H1 (cell line): Measurements from ENCODE around the gene ABCG1. TPM values are rescaled to one million over a fixed set of nuclear protein-coding genes. Genes with fewer than 3 reads are reported as not detected.

Experiments
- CTCF ChIA-PET: fragments of 300-600 bp; sonication (Branson Sonifier 250); formaldehyde crosslinking; loops from one replicate; lab custom pipeline; 2021; ENCODE audit not compliant: partially characterized antibody; lab: Charles Lee
- POLR2A ChIA-PET: fragments of 300-600 bp; sonication (Branson Sonifier 250); formaldehyde crosslinking; loops from one replicate; lab custom pipeline; 2021; ENCODE audit warnings: inconsistent platforms; ENCODE audit not compliant: partially characterized antibody; lab: Charles Lee
- DNase-seq, 2 experiments: peaks; one replicate each; pipeline versions ENCODE4 v3.0.0 to v3.0.0-alpha.2; 2010 to 2022; ENCODE audit warnings: low spot score in 2 of 2, low read depth in 1 of 2, mixed read lengths in 1 of 2
- FAIRE-seq: peaks from 2 replicates; lab custom pipeline; 2011; peaks lifted over from hg19 to GRCh38; lab: Jason Lieb, UNC
- H2AFZ ChIP-seq: 2 replicates; pipeline ENCODE4 v1.8.1; 2012; ENCODE audit warnings: low read length, inconsistent platforms
- H2AK5ac ChIP-seq: 2 replicates; pipeline ENCODE4 v1.6.1; 2013; ENCODE audit warnings: low read depth, low read length
- H2BK120ac ChIP-seq: replicated peaks from 2 replicates; pipeline ENCODE3; 2013; ENCODE audit warnings: low read depth, low read length, inconsistent platforms
- H2BK12ac ChIP-seq: 2 replicates; pipeline ENCODE4 v1.6.1; 2013; ENCODE audit warnings: low read depth, low read length
- H2BK15ac ChIP-seq: 2 replicates; pipeline ENCODE4 v1.6.1; 2013; ENCODE audit warnings: low read length
- H2BK20ac ChIP-seq: 2 replicates; pipeline ENCODE4 v1.6.1; 2013; ENCODE audit warnings: low read length
- H2BK5ac ChIP-seq: 2 replicates; pipeline ENCODE4 v1.6.1; 2013; ENCODE audit warnings: low read depth, low read length
- H3K14ac ChIP-seq: 2 replicates; pipeline ENCODE4 v1.6.1; 2013; ENCODE audit warnings: inconsistent platforms; ENCODE audit not compliant: insufficient read length
- H3K18ac ChIP-seq: 2 replicates; pipeline ENCODE4 v1.6.1; 2013; ENCODE audit warnings: low read length; ENCODE audit errors: extremely low read depth
- H3K23ac ChIP-seq: 2 replicates; pipeline ENCODE4 v1.6.1; 2013; ENCODE audit warnings: inconsistent platforms; ENCODE audit not compliant: insufficient read length
- H3K23me2 ChIP-seq: 2 replicates; pipeline ENCODE4 v1.6.1; 2013; ENCODE audit warnings: low read depth, low read length
- H3K27ac ChIP-seq: 2 replicates; pipeline ENCODE4 v1.6.1; 2011; ENCODE audit warnings: low read depth, low read length, inconsistent platforms
- H3K27me3 ChIP-seq, 4 experiments: replicated peaks in 1 of 4; 1 replicate in 1 of 4; 2 replicates in 3 of 4; pipeline versions ENCODE4 v1.6.1 to v1.8.1; 2011 to 2013; ENCODE audit warnings: low read length in 3 of 4, mild to moderate bottlenecking in 3 of 4, inconsistent platforms in 2 of 4, mixed read lengths in 2 of 4, moderate library complexity in 1 of 4; ENCODE audit not compliant: control insufficient read depth in 3 of 4, insufficient read depth in 3 of 4; ENCODE audit errors: extremely low read depth in 1 of 4
- H3K36me3 ChIP-seq, 4 experiments: 2 replicates each; pipeline versions ENCODE4 v1.6.1 to v1.8.1; 2011 to 2013; ENCODE audit warnings: mild to moderate bottlenecking in 4 of 4, low read length in 3 of 4, moderate library complexity in 2 of 4, control low read depth in 1 of 4, inconsistent platforms in 1 of 4; ENCODE audit not compliant: insufficient read depth in 4 of 4, control insufficient read depth in 2 of 4
- H3K4ac ChIP-seq: replicated peaks from 2 replicates; pipeline ENCODE3; 2013; ENCODE audit warnings: low read length, low read depth, mixed read lengths, inconsistent platforms; ENCODE audit not compliant: insufficient read length
- H3K4me1 ChIP-seq, 4 experiments: replicated peaks in 1 of 4; 1 replicate in 1 of 4; 2 replicates in 3 of 4; pipeline versions ENCODE4 v1.6.1 to v1.8.1; 2011 to 2013; ENCODE audit warnings: low read length in 3 of 4, inconsistent platforms in 2 of 4, mixed read lengths in 1 of 4; ENCODE audit not compliant: insufficient read depth in 4 of 4, control insufficient read depth in 3 of 4
- H3K4me2 ChIP-seq, 2 experiments: 2 replicates each; pipeline versions ENCODE4 v1.6.1 to v1.8.1; 2011 to 2013; ENCODE audit warnings: low read depth in 2 of 2, low read length in 2 of 2, control low read depth in 1 of 2, inconsistent platforms in 1 of 2, mild to moderate bottlenecking in 1 of 2; ENCODE audit not compliant: insufficient read depth in 1 of 2
- H3K4me3 ChIP-seq, 4 experiments: fragments of 200-600, 300-600 bp in 1 of 4; sonication (generic), shearing (Covaris generic), sonication (Bioruptor Twin) in 1 of 4; 2 replicates each; pipeline versions ENCODE4 v1.5.1 to v1.8.1; 2011 to 2016; ENCODE audit warnings: low read length in 4 of 4, low read depth in 3 of 4, control low read depth in 2 of 4, inconsistent platforms in 2 of 4, mild to moderate bottlenecking in 2 of 4, mixed read lengths in 1 of 4, moderate library complexity in 1 of 4; ENCODE audit not compliant: insufficient read depth in 2 of 4; ENCODE audit errors: extremely low read depth in 1 of 4
- H3K56ac ChIP-seq: replicated peaks from 2 replicates; pipeline ENCODE3; 2013; ENCODE audit warnings: low read depth, mild to moderate bottlenecking, mixed read lengths, low read length, inconsistent platforms; ENCODE audit not compliant: insufficient read length
- H3K79me1 ChIP-seq: 2 replicates; pipeline ENCODE4 v1.6.1; 2013; ENCODE audit warnings: low read depth, low read length, control low read depth
- H3K79me2 ChIP-seq, 2 experiments: 2 replicates each; pipeline versions ENCODE4 v1.6.1 to v1.8.1; 2012 to 2013; ENCODE audit warnings: low read length in 2 of 2, mild to moderate bottlenecking in 2 of 2, inconsistent platforms in 1 of 2; ENCODE audit not compliant: insufficient read depth in 2 of 2, control insufficient read depth in 1 of 2
- H3K9ac ChIP-seq, 4 experiments: replicated peaks in 1 of 4; 1 replicate in 1 of 4; 2 replicates in 3 of 4; pipeline versions ENCODE4 v1.6.1 to v1.8.1; 2011 to 2013; ENCODE audit warnings: low read depth in 3 of 4, low read length in 3 of 4, control low read depth in 2 of 4, mild to moderate bottlenecking in 2 of 4, moderate library complexity in 2 of 4, inconsistent platforms in 1 of 4; ENCODE audit errors: extremely low read depth in 1 of 4
- H3K9me3 ChIP-seq, 2 experiments: 2 replicates each; pipeline versions ENCODE4 v1.6.1 to v1.8.1; 2012 to 2013; ENCODE audit warnings: mild to moderate bottlenecking in 2 of 2, moderate library complexity in 2 of 2, control low read depth in 1 of 2, inconsistent platforms in 1 of 2, low read depth in 1 of 2, low read length in 1 of 2, mixed read lengths in 1 of 2; ENCODE audit not compliant: insufficient read depth in 2 of 2
- H4K20me1 ChIP-seq, 2 experiments: replicated peaks in 1 of 2; 2 replicates each; pipeline versions ENCODE3 to v1.8.1; 2011 to 2013; ENCODE audit warnings: inconsistent platforms in 2 of 2, low read length in 2 of 2, mild to moderate bottlenecking in 1 of 2; ENCODE audit not compliant: insufficient read depth in 2 of 2, control insufficient read depth in 1 of 2
- H4K5ac ChIP-seq: 2 replicates; pipeline ENCODE4 v1.6.1; 2013; ENCODE audit warnings: low read length, low read depth, mixed read lengths, inconsistent platforms; ENCODE audit not compliant: insufficient read length
- H4K8ac ChIP-seq: 2 replicates; pipeline ENCODE4 v1.8.0; 2013; ENCODE audit warnings: mild to moderate bottlenecking, moderate library complexity, low read length, inconsistent platforms; ENCODE audit not compliant: insufficient read depth; ENCODE audit errors: extremely low read depth
- H4K91ac ChIP-seq: replicated peaks from 2 replicates; pipeline ENCODE3; 2013; ENCODE audit warnings: low read length, mixed read lengths, inconsistent platforms; ENCODE audit not compliant: insufficient read length
- ATF3 ChIP-seq: IDR thresholded peaks from 2 replicates; pipeline ENCODE4 v1.6.1; 2011; ENCODE audit warnings: low read depth, mild to moderate bottlenecking, low read length; ENCODE audit not compliant: insufficient read depth
- CTCF ChIP-seq, 3 experiments: IDR thresholded peaks; 1 replicate in 2 of 3; 2 replicates in 1 of 3; pipeline versions ENCODE4 v1.5.1 to v1.6.1; 2011; ENCODE audit warnings: low read length in 3 of 3, mild to moderate bottlenecking in 3 of 3, inconsistent platforms in 2 of 3, low read depth in 1 of 3, moderate library complexity in 1 of 3; ENCODE audit not compliant: insufficient read depth in 1 of 3; ENCODE audit errors: control extremely low read depth in 1 of 3
- EP300 ChIP-seq, 2 experiments: IDR thresholded peaks; 1 replicate in 1 of 2; 2 replicates in 1 of 2; pipeline ENCODE4 v1.6.1; 2011 to 2012; ENCODE audit warnings: low read depth in 2 of 2, low read length in 2 of 2, mild to moderate bottlenecking in 2 of 2, borderline replicate concordance in 1 of 2, inconsistent platforms in 1 of 2, moderate library complexity in 1 of 2
- EZH2 ChIP-seq: fragments of 200-600 bp; sonication (generic); IDR thresholded peaks from 2 replicates; pipeline ENCODE4 v1.7.1; 2012; ENCODE audit warnings: low read depth, mild to moderate bottlenecking, moderate library complexity, low read length, inconsistent platforms; ENCODE audit not compliant: severe bottlenecking
- GABPA ChIP-seq: IDR thresholded peaks from 2 replicates; pipeline ENCODE4 v1.6.1; 2011; ENCODE audit warnings: mild to moderate bottlenecking, low read length, moderate library complexity, borderline replicate concordance; ENCODE audit not compliant: insufficient read depth
- KDM4A ChIP-seq: IDR thresholded peaks from one replicate; pipeline ENCODE4 v1.7.1; 2012; ENCODE audit warnings: low read depth, mild to moderate bottlenecking, moderate library complexity, low read length, inconsistent platforms; ENCODE audit not compliant: severe bottlenecking
- NRF1 ChIP-seq: IDR thresholded peaks from 2 replicates; pipeline ENCODE4 v1.6.1; 2011; ENCODE audit warnings: mild to moderate bottlenecking, low read depth, low read length, improper control_type of control experiment
- SIRT6 ChIP-seq: IDR thresholded peaks from one replicate; pipeline ENCODE4 v1.7.1; 2012; ENCODE audit warnings: low read length, inconsistent platforms
- TAF7 ChIP-seq: optimal IDR thresholded peaks from 2 replicates; pipeline ENCODE3; 2011; ENCODE audit warnings: low read depth, mild to moderate bottlenecking, inconsistent platforms, low read length, moderate library complexity, borderline replicate concordance
- WGBS, 2 experiments: shearing (Covaris generic) in 1 of 2; methylation state at CpG; one replicate each; pipeline versions ENCODE4 v1.1.6 to v1.1.7; 2013 to 2015; ENCODE audit warnings: low lambda C conversion rate in 2 of 2, mixed read lengths in 2 of 2, inconsistent platforms in 1 of 2, low coverage in 1 of 2, missing lambda C conversion rate in 1 of 2; ENCODE audit not compliant: insufficient replicate concordance in 2 of 2, insufficient coverage in 1 of 2, insufficient read length in 1 of 2; ENCODE audit errors: extremely low coverage in 1 of 2, missing lambda C conversion rate in 1 of 2; 5-methylcytosine and 5-hydroxymethylcytosine counted together
- polyA plus RNA-seq, 7 experiments: library from polyadenylated mRNA; depleted of rRNA in 3 of 7; stranded (reverse) in 5 of 7; unstranded in 2 of 7; fragments of >200 nt in 5 of 7; fragments of 200-250 nt in 2 of 7; gene quantifications; 1 replicate in 5 of 7; 2 replicates in 1 of 7; 4 replicates in 1 of 7; pipeline versions ENCODE4 v1.2.1 to v1.2.3, GENCODE V29; 2011 to 2013; ENCODE audit warnings: missing spikeins in 2 of 7, mixed read lengths in 2 of 7
- total RNA-seq: library from RNA; stranded (reverse); fragmentation: NEBNext Ultra II Directional; extraction: Animal tissue kit (Norgen Biotek cat#: 25700); gene quantifications from 2 replicates; pipeline ENCODE4 v1.2.1, GENCODE V29; 2021

ABCG1 gene
- total and polyA plus RNA-seq, 2 of the 8 experiments (the other 6 are each of a cell fraction or from before 2014, with no cell fraction given), result 2.1 to 4.0 TPM

DNA sequence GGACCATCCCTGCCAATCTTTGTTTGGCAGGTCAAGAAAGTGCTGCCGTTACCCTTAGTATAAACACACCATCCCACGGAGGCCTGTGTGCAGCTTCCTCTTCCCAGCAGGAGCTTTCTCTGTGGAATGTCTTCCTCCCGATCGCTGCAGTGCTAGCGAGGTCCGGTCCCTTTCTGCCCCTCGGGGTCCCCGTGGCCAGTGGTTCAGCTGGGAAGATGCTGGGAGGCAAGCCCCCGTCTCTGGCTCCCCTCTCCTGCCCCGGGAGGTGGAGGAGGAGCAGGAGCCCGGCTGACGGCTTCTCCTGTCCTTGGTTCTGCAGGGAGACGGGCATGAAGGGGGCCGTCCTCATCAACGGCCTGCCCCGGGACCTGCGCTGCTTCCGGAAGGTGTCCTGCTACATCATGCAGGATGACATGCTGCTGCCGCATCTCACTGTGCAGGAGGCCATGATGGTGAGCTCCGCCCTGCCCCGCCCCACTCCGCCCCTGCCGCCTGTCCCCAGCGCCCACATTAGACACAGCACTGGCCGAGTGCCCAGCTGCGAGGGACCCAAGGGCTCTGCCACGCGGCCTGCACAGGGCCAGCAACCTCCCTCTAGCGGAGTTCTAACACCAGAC is 54.2 kb downstream of the ABCG1 start:
- Histone ChIP-seq H2BK120ac (no peak overlapping the region), H2BK5ac (no peak overlapping the region), H3K79me2 (no peaks in the 10 kb centered on the region), H3K4me3 (no peak overlapping the region), H3K79me1 (no peaks in the 10 kb centered on the region), H3K23me2 (no peaks in the 10 kb centered on the region), H3K18ac (no peak overlapping the region), H4K20me1 (no peaks in the 10 kb centered on the region), H3K4me2 (no peak overlapping the region), H4K5ac (no peak overlapping the region), H3K9me3 (no peaks in the 10 kb centered on the region), H3K36me3 (no peaks in the 10 kb centered on the region), H3K23ac (no peak overlapping the region), H2BK12ac (no peak overlapping the region), H4K8ac (no peak overlapping the region), H3K14ac (no peak overlapping the region), H3K4me1 (no peaks in the 10 kb centered on the region), H3K56ac (no peak overlapping the region), H3K4ac (no peak overlapping the region), H3K27ac (no peak overlapping the region), H2AK5ac (no peak overlapping the region), H3K9ac (no peak overlapping the region), H3K27me3 (no peaks in the 10 kb centered on the region), H2BK15ac (no peak overlapping the region), H4K91ac (no peak overlapping the region), H2AFZ (no peak overlapping the region), H2BK20ac (no peak overlapping the region)
- no peak for DNase-seq
- POLR2A ChIA-PET, result no interaction called here
- CTCF ChIA-PET, result interaction anchor here (0.7 to 5.1 kb wide), 5 partner anchors 13 to 127 kb away, joined by 3 to 50 read pairs (median 4); partner anchors contain the start of gene ABCG1
- no peak for FAIRE-seq
- TF ChIP-seq NRF1 (no peak), CTCF (IDR thresholded peaks at IDR 0.05; ENCODE audit: control extremely low read depth in 1 of 3, insufficient read depth in 1 of 3, low read depth in 1 of 3, low read length in 3 of 3) (no peak), EP300 (IDR thresholded peaks at IDR 0.05; ENCODE audit: borderline replicate concordance in 1 of 2, low read depth in 2 of 2, low read length in 2 of 2) (no peak), TAF7 (no peak), KDM4A (no peak), EZH2 (no peak), SIRT6 (no peak), ATF3 (no peak), GABPA (no peak)
- 90% methylated on average over 19 of the region's 29 CpGs; no CpG with 5 or more reads in 1 of the 2 experiments for WGBS, 2 experiments
